SK-N-SH (cell line): Measurements from ENCODE around the gene PLAGL1. TPM values are rescaled to one million over a fixed set of nuclear protein-coding genes. Genes with fewer than 3 reads are reported as not detected.

Experiments used
- CTCF ChIA-PET: fragments of 300-600, 350-600 bp; formaldehyde crosslinking; extraction: SDS; loops from one replicate; lab custom pipeline; 2021; lab: Yijun Ruan, JAX
- POLR2A ChIA-PET: fragments of 350-600 bp; sonication (Branson Sonifier 250); formaldehyde crosslinking; extraction: SDS; loops from one replicate; lab custom pipeline; 2020; ENCODE audit warnings: antibody characterized with exemption, inconsistent platforms; lab: Yijun Ruan, JAX
- DNase-seq: peaks from one replicate; pipeline ENCODE4 v3.0.0; 2012
- H2AFZ ChIP-seq: fragments of 200-600 bp; sonication (generic); 2 replicates; pipeline ENCODE4 v1.8.1; 2016; ENCODE audit warnings: antibody characterized with exemption, mild to moderate bottlenecking, low read depth
- H3F3A ChIP-seq: fragments of 200-600 bp; sonication (generic); replicated peaks from 2 replicates; pipeline ENCODE3; 2016; ENCODE audit warnings: antibody characterized with exemption, mild to moderate bottlenecking; ENCODE audit not compliant: insufficient read depth
- H3K27ac ChIP-seq, 2 experiments: fragments of 200-500 bp in 1 of 2; fragments of 200-600 bp in 1 of 2; sonication (Bioruptor generic) in 1 of 2; sonication (generic), shearing (Covaris generic) in 1 of 2; 2 replicates each; pipeline versions ENCODE4 v1.5.1 to v1.6.1; 2014 to 2016; ENCODE audit warnings: low read depth in 2 of 2, inconsistent platforms in 1 of 2, low read length in 1 of 2, mild to moderate bottlenecking in 1 of 2, mixed read lengths in 1 of 2
- H3K27me3 ChIP-seq: fragments of 200-600 bp; sonication (generic), shearing (Covaris generic); 2 replicates; pipeline ENCODE4 v1.6.1; 2016; ENCODE audit warnings: mixed run types; ENCODE audit not compliant: insufficient read depth
- H3K36me3 ChIP-seq, 2 experiments: fragments of 200-500 bp in 1 of 2; fragments of 200-600 bp in 1 of 2; sonication (Bioruptor generic) in 1 of 2; sonication (generic) in 1 of 2; replicated peaks in 1 of 2; 2 replicates each; pipeline versions ENCODE3 to v1.5.1; 2014 to 2016; ENCODE audit warnings: low read length in 1 of 2, mild to moderate bottlenecking in 1 of 2; ENCODE audit not compliant: insufficient read depth in 2 of 2, control insufficient read depth in 1 of 2
- H3K4me1 ChIP-seq, 2 experiments: fragments of 200-500 bp in 1 of 2; fragments of 200-600 bp in 1 of 2; sonication (Bioruptor generic) in 1 of 2; sonication (generic), shearing (Covaris generic) in 1 of 2; 2 replicates each; pipeline versions ENCODE4 v1.5.1 to v1.6.1; 2014 to 2016; ENCODE audit warnings: low read depth in 1 of 2, low read length in 1 of 2, mixed run types in 1 of 2; ENCODE audit not compliant: insufficient read depth in 2 of 2, control insufficient read depth in 1 of 2
- H3K4me2 ChIP-seq: fragments of 200-600 bp; sonication (generic), shearing (Covaris generic); 2 replicates; pipeline ENCODE4 v1.6.1; 2017; ENCODE audit warnings: mixed run types
- H3K4me3 ChIP-seq, 2 experiments: fragments of 200-500 bp in 1 of 2; fragments of 200-600 bp in 1 of 2; sonication (Bioruptor generic) in 1 of 2; sonication (generic), shearing (Covaris generic) in 1 of 2; 2 replicates each; pipeline versions ENCODE4 v1.5.1 to v1.8.1; 2014 to 2016; ENCODE audit warnings: low read depth in 2 of 2, inconsistent platforms in 1 of 2, low read length in 1 of 2, mild to moderate bottlenecking in 1 of 2, mixed read lengths in 1 of 2, moderate library complexity in 1 of 2
- H3K79me2 ChIP-seq: fragments of 200-600 bp; sonication (generic); 2 replicates; pipeline ENCODE4 v1.8.1; 2017; ENCODE audit warnings: mild to moderate bottlenecking; ENCODE audit not compliant: insufficient read depth
- H3K9ac ChIP-seq: fragments of 200-600 bp; sonication (generic); 2 replicates; pipeline ENCODE4 v1.6.1; 2017; ENCODE audit warnings: mixed run types
- H3K9me2 ChIP-seq: fragments of 200-600 bp; sonication (generic); 2 replicates; pipeline ENCODE4 v1.6.1; 2017; ENCODE audit warnings: mixed run types
- H3K9me3 ChIP-seq: fragments of 200-600 bp; sonication (generic); 2 replicates; pipeline ENCODE4 v1.6.1; 2017; ENCODE audit warnings: mixed run types, mild to moderate bottlenecking, moderate library complexity
- H4K20me1 ChIP-seq: fragments of 200-600 bp; sonication (generic); 2 replicates; pipeline ENCODE4 v1.6.1; 2017; ENCODE audit warnings: mild to moderate bottlenecking, mixed run types; ENCODE audit not compliant: insufficient read depth
- CTCF ChIP-seq: fragments of 200-600 bp; sonication (generic); IDR thresholded peaks from 2 replicates; pipeline ENCODE4 v1.6.1; 2017; ENCODE audit warnings: antibody characterized with exemption, mild to moderate bottlenecking, moderate library complexity
- ELF1 ChIP-seq: IDR thresholded peaks from 2 replicates; pipeline ENCODE4 v1.4.0; 2012
- FOSL2 ChIP-seq: IDR thresholded peaks from 2 replicates; pipeline ENCODE4 v1.4.0; 2012; ENCODE audit warnings: low read depth, mild to moderate bottlenecking, moderate library complexity, borderline replicate concordance
- FOXJ3 ChIP-seq: sonication (generic); formaldehyde crosslinking; IDR thresholded peaks from 2 replicates; pipeline ENCODE4 v1.5.1; 2020; ENCODE audit warnings: mild to moderate bottlenecking, missing genetic modification reagents
- GATA2 ChIP-seq: sonication (generic); formaldehyde crosslinking; IDR thresholded peaks from 2 replicates; pipeline ENCODE4 v1.5.0; 2020; ENCODE audit warnings: mild to moderate bottlenecking, missing genetic modification reagents
- IRF3 ChIP-seq: fragments of 150-350 bp; IDR thresholded peaks from 2 replicates; pipeline ENCODE4 v1.6.1; 2016; ENCODE audit warnings: mild to moderate bottlenecking, low read depth, low read length
- NRF1 ChIP-seq: IDR thresholded peaks from 2 replicates; pipeline ENCODE4 v1.6.1; 2012; ENCODE audit warnings: low read depth, mild to moderate bottlenecking, low read length
- RFX5 ChIP-seq: IDR thresholded peaks from 2 replicates; pipeline ENCODE4 v1.6.1; 2012; ENCODE audit warnings: mild to moderate bottlenecking, improper control_type of control experiment, low read length
- RXRA ChIP-seq: IDR thresholded peaks from 2 replicates; pipeline ENCODE4 v1.4.0; 2012; ENCODE audit warnings: low read depth, mild to moderate bottlenecking, borderline replicate concordance
- SIN3A ChIP-seq: IDR thresholded peaks from 2 replicates; pipeline ENCODE4 v1.6.1; 2012; ENCODE audit warnings: low read depth, mild to moderate bottlenecking, low read length, moderate library complexity, borderline replicate concordance
- SMC3 ChIP-seq: IDR thresholded peaks from 2 replicates; pipeline ENCODE4 v1.6.1; 2012; ENCODE audit warnings: low read depth, low read length, improper control_type of control experiment
- TAF1 ChIP-seq: IDR thresholded peaks from 2 replicates; pipeline ENCODE4 v1.6.1; 2012; ENCODE audit warnings: low read depth, mild to moderate bottlenecking, low read length, moderate library complexity, borderline replicate concordance
- TCF12 ChIP-seq: IDR thresholded peaks from 2 replicates; pipeline ENCODE4 v1.4.0; 2012
- ZBTB33 ChIP-seq: IDR thresholded peaks from 2 replicates; pipeline ENCODE4 v1.4.0; 2012; ENCODE audit warnings: low read depth, borderline replicate concordance
- WGBS: methylation state at CpG from one replicate; pipeline ENCODE4 v1.1.6; 2017; ENCODE audit warnings: low lambda C conversion rate; 5-methylcytosine and 5-hydroxymethylcytosine counted together
- polyA plus RNA-seq, 3 experiments: library from polyadenylated mRNA; depleted of rRNA; stranded (reverse); fragments of >200 nt; gene quantifications; 2 replicates each; pipeline ENCODE4 v1.2.3, GENCODE V29; 2012

The PLAGL1 gene
- polyA plus RNA-seq (2012; rRNA removed), result 22.6 and 25.8 TPM in 2 replicates
- polyA plus RNA-seq (2012; cell fraction: cytosol; rRNA removed), result 11.3 and 14.0 TPM in 2 replicates
- polyA plus RNA-seq (2012; cell fraction: nucleus; rRNA removed), result 118 and 136 TPM in 2 replicates

- H3K9me2 ChIP-seq, result no peaks in the 10 kb centered on the region
- no peaks in the 10 kb centered on the region for H3K36me3 ChIP-seq
- ChIA-PET CTCF (interaction anchor here (0.8 to 2.7 kb wide), 5 partner anchors 15 to 433 kb away, joined by 3 to 16 read pairs (median 5); no protein-coding TSS in a partner anchor), POLR2A (interaction anchor here (0.9 kb wide), 1 partner anchor 165 kb away, joined by 3 read pairs; the partner anchor contains the start of gene LTV1)
- peak within 1 kb of the TSS in 1 of 2 experiments; percentile 49; a peak in 3 of 4 replicates for H3K27ac ChIP-seq
- H3K4me2 ChIP-seq, result peak within 1 kb of the TSS; percentile 51; the same call in 1 of the 2 replicates
- no peaks in the 10 kb centered on the region for H3K9me3 ChIP-seq
- TF ChIP-seq ZBTB33, result no peak
- TF ChIP-seq FOSL2, result no peak
- TF ChIP-seq RXRA, result no peak
- no peak for TF ChIP-seq GATA2 (CRISPR knock-in tag)
- TF ChIP-seq IRF3, result no peak
- peak; percentile 45 for TF ChIP-seq NRF1
- peak; percentile 51; the same call in 1 of the 2 replicates for TF ChIP-seq TAF1
- TF ChIP-seq TCF12, result no peak
- peaks cover 6% of the 10 kb centered on the region for H3F3A ChIP-seq
- H4K20me1 ChIP-seq, result no peaks in the 10 kb centered on the region
- peak within 1 kb of the TSS; percentile 17 to 55; a peak in 3 of 4 replicates for H3K4me3 ChIP-seq
- H3K27me3 ChIP-seq, result no peaks in the 10 kb centered on the region
- peak; percentile 68 for DNase-seq
- no peaks in the 10 kb centered on the region for H3K4me1 ChIP-seq
- peak within 1 kb of the TSS; percentile 63; the same call in 1 of the 2 replicates for H3K9ac ChIP-seq
- H3K79me2 ChIP-seq, result peaks cover 13% of the 10 kb centered on the region; the same call in 1 of the 2 replicates
- 72% methylated on average over 40 of the region's 75 CpGs for WGBS
- H2AFZ ChIP-seq, result peak within 1 kb of the TSS; percentile 68
These were observed at the start of gene PLAGL1 for GRCh38 chr6:144008120-144008811. Gene PLAGL1 (minus strand): TSS chr6:144008259. CDS start chr6:143948136, 60,123 bp downstream.

- Histone ChIP-seq H3K27me3 (no peaks in the 10 kb centered on the region), H3F3A (no peaks in the 10 kb centered on the region), H3K9ac (no peak overlapping the region), H3K9me3 (no peaks in the 10 kb centered on the region), H3K4me3 (no peak overlapping the region), H4K20me1 (no peaks in the 10 kb centered on the region), H3K36me3 (no peaks in the 10 kb centered on the region), H2AFZ (no peak overlapping the region), H3K4me1 (no peaks in the 10 kb centered on the region), H3K79me2 (no peaks in the 10 kb centered on the region), H3K4me2 (no peak overlapping the region), H3K9me2 (no peaks in the 10 kb centered on the region), H3K27ac (no peak overlapping the region)
- TF ChIP-seq ELF1 (no peak), FOXJ3 (CRISPR knock-in tag) (no peak), RFX5 (no peak), SMC3 (no peak), SIN3A (no peak), CTCF (no peak)
- POLR2A ChIA-PET, result no interaction called here
- DNase-seq, result no peak
- WGBS, result 28% methylated on average over 6 of the region's 6 CpGs
- CTCF ChIA-PET, result no interaction called here
These were observed 47.3 kb upstream of the PLAGL1 start for GRCh38 chr6:144055121-144055931.
